ENCODE results near the gene UBR2.
"Not testable (repeated sequence)": the region's sequence is repeated elsewhere in the genome, so short reads cannot be mapped to it uniquely, and the experiment has no call there.

Gene UBR2

DNA sequence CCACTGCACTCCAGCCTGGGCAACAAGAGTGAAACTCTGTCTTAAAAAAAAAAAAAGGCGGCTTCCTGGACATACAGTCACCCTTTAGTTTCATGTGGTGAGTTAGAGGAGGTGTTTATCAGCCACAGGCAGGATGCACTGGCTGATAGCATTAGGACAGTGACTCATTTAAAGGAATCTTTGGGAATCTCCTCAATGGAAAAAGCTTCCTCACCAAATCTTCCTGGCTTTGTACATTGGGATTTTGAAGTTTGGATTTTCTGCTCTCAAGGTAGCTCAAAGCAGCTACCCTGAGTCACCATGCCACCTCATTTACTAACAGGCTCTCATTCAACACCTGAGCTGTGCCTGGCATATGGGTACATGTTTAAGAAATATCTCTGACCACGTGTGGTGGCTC is 138.4 kb downstream of the UBR2 start:
- no peaks in the 10 kb centered on the region for H3K9me3 ChIP-seq (ENCODE audit: control insufficient read depth, low read length)
- H3K36me3 ChIP-seq (ENCODE audit: control insufficient read depth, insufficient read depth, low read length): no peaks in the 10 kb centered on the region
- no peak overlapping the region for H3K27ac ChIP-seq (ENCODE audit: insufficient read depth, low read length, poor library complexity, severe bottlenecking)
- no peaks in the 10 kb centered on the region for H3K4me1 ChIP-seq (ENCODE audit: control insufficient read depth, insufficient read depth, low read length, poor library complexity, severe bottlenecking)
- DNase-seq: no peak
- no peak overlapping the region for H3K4me3 ChIP-seq (ENCODE audit: insufficient read depth, low read depth, low read length, poor library complexity, severe bottlenecking)
- no peaks in the 10 kb centered on the region for H3K27me3 ChIP-seq (replicated peaks; ENCODE audit: control insufficient read depth, insufficient read depth, low read length, poor library complexity, severe bottlenecking)

DNA sequence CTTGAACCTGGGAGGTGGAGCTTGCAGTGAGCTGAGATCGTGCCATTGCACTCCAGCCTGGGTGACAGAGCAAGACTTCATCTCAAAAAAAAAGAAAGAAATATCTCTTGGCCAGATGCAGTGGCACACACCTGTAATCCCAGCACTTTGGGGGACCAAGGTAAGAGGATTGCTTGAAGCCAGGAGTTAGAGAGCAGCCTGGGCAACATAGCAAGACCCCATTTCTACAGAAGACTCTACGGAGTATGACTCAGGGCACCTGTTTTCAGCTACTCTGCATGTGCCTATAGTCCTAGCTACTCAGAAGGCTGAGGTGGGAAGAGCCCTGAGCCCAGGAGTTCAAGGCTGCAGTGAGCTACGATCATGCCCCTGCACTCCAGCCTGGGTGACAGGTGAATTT is 139.0 kb downstream of the UBR2 start:
- H3K27ac ChIP-seq (ENCODE audit: insufficient read depth, low read length, poor library complexity, severe bottlenecking); H3K36me3 ChIP-seq (ENCODE audit: control insufficient read depth, insufficient read depth, low read length); H3K4me3 ChIP-seq (ENCODE audit: insufficient read depth, low read depth, low read length, poor library complexity, severe bottlenecking); DNase-seq; H3K27me3 ChIP-seq (replicated peaks; ENCODE audit: control insufficient read depth, insufficient read depth, low read length, poor library complexity, severe bottlenecking); H3K9me3 ChIP-seq (ENCODE audit: control insufficient read depth, low read length); H3K4me1 ChIP-seq (ENCODE audit: control insufficient read depth, insufficient read depth, low read length, poor library complexity, severe bottlenecking): not testable (repeated sequence)

- no peak for DNase-seq
- no peak overlapping the region for H3K4me3 ChIP-seq (ENCODE audit: insufficient read depth, low read depth, low read length, poor library complexity, severe bottlenecking)
- H3K27me3 ChIP-seq (replicated peaks; ENCODE audit: control insufficient read depth, insufficient read depth, low read length, poor library complexity, severe bottlenecking): no peaks in the 10 kb centered on the region
- no peak overlapping the region for H3K27ac ChIP-seq (ENCODE audit: insufficient read depth, low read length, poor library complexity, severe bottlenecking)
- no peaks in the 10 kb centered on the region for H3K9me3 ChIP-seq (ENCODE audit: control insufficient read depth, low read length)
- no peaks in the 10 kb centered on the region for H3K36me3 ChIP-seq (ENCODE audit: control insufficient read depth, insufficient read depth, low read length)
- H3K4me1 ChIP-seq (ENCODE audit: control insufficient read depth, insufficient read depth, low read length, poor library complexity, severe bottlenecking): no peaks in the 10 kb centered on the region
These were observed 140.6 kb downstream of the UBR2 start for GRCh38 chr6:42704251-42704936.

- Histone ChIP-seq H3K27me3 (replicated peaks; ENCODE audit: control insufficient read depth, insufficient read depth, low read length, poor library complexity, severe bottlenecking) (no peaks in the 10 kb centered on the region), H3K36me3 (ENCODE audit: control insufficient read depth, insufficient read depth, low read length) (no peaks in the 10 kb centered on the region), H3K9me3 (ENCODE audit: control insufficient read depth, low read length) (no peaks in the 10 kb centered on the region), H3K4me3 (ENCODE audit: insufficient read depth, low read depth, low read length, poor library complexity, severe bottlenecking) (no peak overlapping the region), H3K4me1 (ENCODE audit: control insufficient read depth, insufficient read depth, low read length, poor library complexity, severe bottlenecking) (no peaks in the 10 kb centered on the region), H3K27ac (ENCODE audit: insufficient read depth, low read length, poor library complexity, severe bottlenecking) (no peak overlapping the region)
- no peak for DNase-seq
These were observed 141.1 kb downstream of the UBR2 start for GRCh38 chr6:42704937-42705374.

DNA sequence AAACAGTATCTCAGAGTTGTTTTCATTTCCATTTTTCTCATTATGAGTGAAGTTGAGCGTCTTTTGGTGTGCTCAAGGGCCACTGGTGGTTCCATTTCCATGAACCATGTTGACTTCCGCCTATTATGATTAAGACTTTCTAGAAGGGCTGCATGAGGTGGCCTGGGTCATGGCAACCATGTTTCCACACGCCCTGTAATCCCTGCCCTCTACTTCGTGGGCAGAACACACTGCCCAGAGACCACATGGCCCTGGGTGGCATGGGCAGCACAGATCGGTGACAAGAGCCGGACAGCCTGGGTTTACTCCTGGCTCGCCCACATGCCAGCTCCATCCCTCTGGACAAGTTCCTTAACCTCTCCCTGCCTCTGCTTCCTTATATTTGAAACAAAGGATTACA is 143.8 kb downstream of the UBR2 start:
- H3K27me3 ChIP-seq (replicated peaks; ENCODE audit: control insufficient read depth, insufficient read depth, low read length, poor library complexity, severe bottlenecking): no peaks in the 10 kb centered on the region
- DNase-seq: no peak
- H3K27ac ChIP-seq (ENCODE audit: insufficient read depth, low read length, poor library complexity, severe bottlenecking): no peak overlapping the region
- H3K9me3 ChIP-seq (ENCODE audit: control insufficient read depth, low read length): no peaks in the 10 kb centered on the region
- H3K4me3 ChIP-seq (ENCODE audit: insufficient read depth, low read depth, low read length, poor library complexity, severe bottlenecking): no peak overlapping the region
- H3K36me3 ChIP-seq (ENCODE audit: control insufficient read depth, insufficient read depth, low read length): no peaks in the 10 kb centered on the region
- H3K4me1 ChIP-seq (ENCODE audit: control insufficient read depth, insufficient read depth, low read length, poor library complexity, severe bottlenecking): no peaks in the 10 kb centered on the region

DNA sequence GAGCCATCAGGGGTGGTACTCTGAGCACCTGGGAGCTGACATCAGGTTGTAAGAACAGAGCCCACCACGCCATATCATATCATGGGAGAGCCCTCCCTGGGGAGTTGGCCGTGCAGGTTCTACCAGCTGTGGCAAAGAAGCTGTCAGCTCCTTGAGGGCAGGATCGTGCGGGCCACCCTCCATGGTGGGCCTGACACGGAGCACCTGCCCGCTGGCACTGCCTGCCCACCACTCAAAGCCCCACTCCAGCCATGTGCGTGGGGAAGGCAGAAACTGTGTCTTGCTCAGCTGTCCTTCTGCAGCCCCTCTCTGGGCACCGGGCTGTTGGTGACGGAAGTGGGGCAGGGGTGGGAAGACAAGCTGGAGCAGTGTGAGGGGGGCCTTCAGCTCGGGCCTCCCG is 144.3 kb downstream of the UBR2 start:
- DNase-seq: no peak
- Histone ChIP-seq H3K9me3 (ENCODE audit: control insufficient read depth, low read length) (no peaks in the 10 kb centered on the region), H3K4me3 (ENCODE audit: insufficient read depth, low read depth, low read length, poor library complexity, severe bottlenecking) (no peak overlapping the region)

DNA sequence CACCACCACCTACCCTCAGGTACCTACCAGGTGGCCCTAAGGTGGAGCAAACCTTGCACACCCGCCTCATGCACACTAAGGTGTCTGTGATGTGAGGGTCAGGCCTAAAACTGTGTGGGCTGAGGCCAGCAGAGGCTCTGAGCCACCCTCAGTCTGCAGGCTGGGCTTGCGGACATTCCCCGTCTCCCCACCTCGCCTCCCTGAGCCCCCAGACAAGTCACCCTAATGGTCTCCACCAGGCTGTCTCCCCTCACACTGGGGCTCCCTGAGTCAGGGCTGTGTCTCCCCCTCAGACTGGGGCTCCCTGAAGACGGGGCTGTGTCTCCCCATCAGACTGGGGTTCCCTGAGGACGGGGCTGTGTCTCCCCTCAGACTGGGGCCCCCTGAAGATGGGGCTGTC is 146.0 kb downstream of the UBR2 start:
- no peaks in the 10 kb centered on the region for H3K4me1 ChIP-seq (ENCODE audit: control insufficient read depth, insufficient read depth, low read length, poor library complexity, severe bottlenecking)

More for the DNA sequence above, 144.3 kb downstream of the UBR2 start:
- Histone ChIP-seq H3K27ac (ENCODE audit: insufficient read depth, low read length, poor library complexity, severe bottlenecking) (no peak overlapping the region), H3K27me3 (replicated peaks; ENCODE audit: control insufficient read depth, insufficient read depth, low read length, poor library complexity, severe bottlenecking) (no peaks in the 10 kb centered on the region), H3K4me1 (ENCODE audit: control insufficient read depth, insufficient read depth, low read length, poor library complexity, severe bottlenecking) (no peaks in the 10 kb centered on the region), H3K36me3 (ENCODE audit: control insufficient read depth, insufficient read depth, low read length) (no peaks in the 10 kb centered on the region)

DNA sequence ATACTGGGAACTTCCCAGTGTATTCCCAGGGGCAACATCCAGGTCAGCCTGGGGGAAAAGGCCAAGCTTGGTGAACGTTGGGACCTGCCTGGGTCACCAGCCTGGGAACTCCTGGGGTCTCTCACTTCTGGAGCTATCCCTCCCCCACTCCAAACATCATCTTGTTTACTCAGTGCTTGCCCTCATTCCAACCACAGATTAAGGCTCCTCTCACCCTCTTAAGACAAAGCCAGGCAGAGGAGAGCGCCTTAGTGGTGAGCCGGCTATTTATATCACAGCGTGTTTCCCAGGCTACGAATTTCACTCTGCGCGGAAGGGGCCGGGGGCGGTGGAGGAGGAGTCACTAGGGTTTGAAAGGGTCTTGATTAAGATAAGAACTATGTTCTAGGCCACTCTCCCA is 146.5 kb downstream of the UBR2 start:
- H3K4me1 ChIP-seq (ENCODE audit: control insufficient read depth, insufficient read depth, low read length, poor library complexity, severe bottlenecking): no peaks in the 10 kb centered on the region
- H3K9me3 ChIP-seq (ENCODE audit: control insufficient read depth, low read length): no peaks in the 10 kb centered on the region
- no peak overlapping the region for H3K27ac ChIP-seq (ENCODE audit: insufficient read depth, low read length, poor library complexity, severe bottlenecking)
- H3K27me3 ChIP-seq (replicated peaks; ENCODE audit: control insufficient read depth, insufficient read depth, low read length, poor library complexity, severe bottlenecking): no peaks in the 10 kb centered on the region
- H3K36me3 ChIP-seq (ENCODE audit: control insufficient read depth, insufficient read depth, low read length): no peaks in the 10 kb centered on the region
- DNase-seq: no peak
- H3K4me3 ChIP-seq (ENCODE audit: insufficient read depth, low read depth, low read length, poor library complexity, severe bottlenecking): no peak overlapping the region

More for the DNA sequence above, 146.0 kb downstream of the UBR2 start:
- no peaks in the 10 kb centered on the region for H3K27me3 ChIP-seq (replicated peaks; ENCODE audit: control insufficient read depth, insufficient read depth, low read length, poor library complexity, severe bottlenecking)
- H3K4me3 ChIP-seq (ENCODE audit: insufficient read depth, low read depth, low read length, poor library complexity, severe bottlenecking): no peak overlapping the region
- H3K9me3 ChIP-seq (ENCODE audit: control insufficient read depth, low read length): no peaks in the 10 kb centered on the region
- no peak for DNase-seq
- no peak overlapping the region for H3K27ac ChIP-seq (ENCODE audit: insufficient read depth, low read length, poor library complexity, severe bottlenecking)
- no peaks in the 10 kb centered on the region for H3K36me3 ChIP-seq (ENCODE audit: control insufficient read depth, insufficient read depth, low read length)

GRCh38 chr6:42711930-42712329 is 148.1 kb downstream of the UBR2 start:
- H3K27ac ChIP-seq (ENCODE audit: insufficient read depth, low read length, poor library complexity, severe bottlenecking): no peak overlapping the region
- H3K4me1 ChIP-seq (ENCODE audit: control insufficient read depth, insufficient read depth, low read length, poor library complexity, severe bottlenecking): no peaks in the 10 kb centered on the region
- no peak overlapping the region for H3K4me3 ChIP-seq (ENCODE audit: insufficient read depth, low read depth, low read length, poor library complexity, severe bottlenecking)
- H3K9me3 ChIP-seq (ENCODE audit: control insufficient read depth, low read length): no peaks in the 10 kb centered on the region
- no peak for DNase-seq
- no peaks in the 10 kb centered on the region for H3K36me3 ChIP-seq (ENCODE audit: control insufficient read depth, insufficient read depth, low read length)
- no peaks in the 10 kb centered on the region for H3K27me3 ChIP-seq (replicated peaks; ENCODE audit: control insufficient read depth, insufficient read depth, low read length, poor library complexity, severe bottlenecking)

GRCh38 chr6:42714098-42714761 is 150.4 kb downstream of the UBR2 start:
- H3K27ac ChIP-seq (ENCODE audit: insufficient read depth, low read length, poor library complexity, severe bottlenecking): no peak overlapping the region
- H3K36me3 ChIP-seq (ENCODE audit: control insufficient read depth, insufficient read depth, low read length): no peaks in the 10 kb centered on the region
- no peaks in the 10 kb centered on the region for H3K27me3 ChIP-seq (replicated peaks; ENCODE audit: control insufficient read depth, insufficient read depth, low read length, poor library complexity, severe bottlenecking)
- H3K4me3 ChIP-seq (ENCODE audit: insufficient read depth, low read depth, low read length, poor library complexity, severe bottlenecking): no peak overlapping the region
- no peaks in the 10 kb centered on the region for H3K4me1 ChIP-seq (ENCODE audit: control insufficient read depth, insufficient read depth, low read length, poor library complexity, severe bottlenecking)
- no peaks in the 10 kb centered on the region for H3K9me3 ChIP-seq (ENCODE audit: control insufficient read depth, low read length)
- no peak for DNase-seq
